HG02884 (cell line): Measurements from ENCODE around the gene MUC5AC.
"Not testable (repeated sequence)": the region's sequence is repeated elsewhere in the genome, so short reads cannot be mapped to it uniquely, and the experiment has no call there.

ENCODE experiments used
- ATAC-seq: cut with Tn5 transposase; IDR thresholded peaks from one replicate; pipeline ENCODE4 v1.9.1; 2021; ENCODE audit warnings: mild to moderate bottlenecking, moderate library complexity; ENCODE audit not compliant: unreplicated experiment

The MUC5AC gene

GRCh38 chr11:1247026-1247425 lies 89.3 kb downstream of the MUC5AC start:
- ATAC-seq, result not testable (repeated sequence)

- ATAC-seq, result not testable (repeated sequence)
Measured at GRCh38 chr11:1248951-1249350, 91.2 kb downstream of the MUC5AC start.

- ATAC-seq, result not testable (repeated sequence)
Measured at GRCh38 chr11:1250411-1250810, 92.7 kb downstream of the MUC5AC start.
